HepG2 (cell line): Measurements from ENCODE around the gene RASSF6. TPM values are rescaled to one million over a fixed set of nuclear protein-coding genes. Genes with fewer than 3 reads are reported as not detected.
A peak's percentile ranks its signal among the peaks of the same experiment; 100 is the strongest.

Source experiments
- HNF4A ChIP-seq: sonication (generic); formaldehyde crosslinking; IDR thresholded peaks from 2 replicates; pipeline ENCODE4 v1.4.0; 2020; ENCODE audit warnings: missing genetic modification reagents
- MAFF ChIP-seq: IDR thresholded peaks from 2 replicates; pipeline ENCODE4 v1.6.1; 2011; ENCODE audit warnings: low read depth, low read length, improper control_type of control experiment
- PPARG ChIP-seq: conservative IDR thresholded peaks from 2 replicates; pipeline ENCODE4 v1.6.1; 2016; ENCODE audit warnings: missing biosample characterization, missing genetic modification reagents
- SOX6 ChIP-seq, 2 experiments: fragments of 450-650 bp in 1 of 2; sonication (generic) in 1 of 2; formaldehyde crosslinking in 1 of 2; IDR thresholded peaks; 2 replicates each; pipeline versions ENCODE4 v1.4.0 to v1.6.1; 2017 to 2020; ENCODE audit warnings: antibody characterized with exemption in 1 of 2, mild to moderate bottlenecking in 1 of 2, missing genetic modification reagents in 1 of 2
- SRF ChIP-seq: IDR thresholded peaks from 2 replicates; pipeline ENCODE4 v1.6.1; 2011; ENCODE audit warnings: mild to moderate bottlenecking, low read depth, low read length, moderate library complexity
- TEAD3 ChIP-seq: optimal IDR thresholded peaks from 2 replicates; pipeline ENCODE3; 2016; ENCODE audit warnings: borderline replicate concordance
- ZFP37 ChIP-seq: sonication (generic); formaldehyde crosslinking; IDR thresholded peaks from 2 replicates; pipeline ENCODE4 v1.4.0; 2020; ENCODE audit warnings: missing genetic modification reagents, borderline replicate concordance
- ZNF232 ChIP-seq: sonication (generic); formaldehyde crosslinking; IDR thresholded peaks from 2 replicates; pipeline ENCODE4 v1.4.0; 2020; ENCODE audit warnings: missing genetic modification reagents, borderline replicate concordance
- ZNF883 ChIP-seq: sonication (generic); formaldehyde crosslinking; IDR thresholded peaks from 2 replicates; pipeline ENCODE4 v1.5.1; 2020; ENCODE audit warnings: mild to moderate bottlenecking, missing genetic modification reagents; ENCODE audit errors: not compliant biosample characterization
- ZZZ3 ChIP-seq: sonication (generic); formaldehyde crosslinking; IDR thresholded peaks from 2 replicates; pipeline ENCODE4 v1.4.0; 2020; ENCODE audit warnings: missing genetic modification reagents, mild to moderate bottlenecking, borderline replicate concordance
- polyA plus RNA-seq, 8 experiments: library from polyadenylated mRNA; depleted of rRNA in 3 of 8; stranded (reverse) in 7 of 8; unstranded in 1 of 8; fragments of >200 nt; fragmentation: Illumina TruSeq in 4 of 8; extraction: Trizol in 4 of 8; gene quantifications; 2 replicates each; pipeline versions ENCODE4 v1.2.1 to v1.2.3, GENCODE V29; 2011 to 2016; ENCODE audit warnings: low read depth in 4 of 8, missing spikeins in 1 of 8, mixed read lengths in 1 of 8; ENCODE audit not compliant: insufficient read depth in 1 of 8
- total RNA-seq, 5 experiments: library from RNA; depleted of rRNA; stranded (reverse); fragments of >200 nt; fragmentation: Illumina TruSeq; extraction: Trizol; gene quantifications; 2 replicates each; pipeline ENCODE4 v1.2.3, GENCODE V29; 2016; ENCODE audit warnings: low read depth in 1 of 5
- TF ChIP-seq, protein P1 (sequence below): sonication (generic); formaldehyde crosslinking; IDR thresholded peaks from one replicate; pipeline ENCODE4 v1.5.1; 2020; ENCODE audit warnings: mild to moderate bottlenecking, missing genetic modification reagents; ENCODE audit errors: not compliant biosample characterization

RASSF6 gene
- total and polyA plus RNA-seq, 2 of the 13 experiments (the other 11 are each of a cell fraction or from before 2014, with no cell fraction given), result 0.03 to 0.11 TPM

DNA sequence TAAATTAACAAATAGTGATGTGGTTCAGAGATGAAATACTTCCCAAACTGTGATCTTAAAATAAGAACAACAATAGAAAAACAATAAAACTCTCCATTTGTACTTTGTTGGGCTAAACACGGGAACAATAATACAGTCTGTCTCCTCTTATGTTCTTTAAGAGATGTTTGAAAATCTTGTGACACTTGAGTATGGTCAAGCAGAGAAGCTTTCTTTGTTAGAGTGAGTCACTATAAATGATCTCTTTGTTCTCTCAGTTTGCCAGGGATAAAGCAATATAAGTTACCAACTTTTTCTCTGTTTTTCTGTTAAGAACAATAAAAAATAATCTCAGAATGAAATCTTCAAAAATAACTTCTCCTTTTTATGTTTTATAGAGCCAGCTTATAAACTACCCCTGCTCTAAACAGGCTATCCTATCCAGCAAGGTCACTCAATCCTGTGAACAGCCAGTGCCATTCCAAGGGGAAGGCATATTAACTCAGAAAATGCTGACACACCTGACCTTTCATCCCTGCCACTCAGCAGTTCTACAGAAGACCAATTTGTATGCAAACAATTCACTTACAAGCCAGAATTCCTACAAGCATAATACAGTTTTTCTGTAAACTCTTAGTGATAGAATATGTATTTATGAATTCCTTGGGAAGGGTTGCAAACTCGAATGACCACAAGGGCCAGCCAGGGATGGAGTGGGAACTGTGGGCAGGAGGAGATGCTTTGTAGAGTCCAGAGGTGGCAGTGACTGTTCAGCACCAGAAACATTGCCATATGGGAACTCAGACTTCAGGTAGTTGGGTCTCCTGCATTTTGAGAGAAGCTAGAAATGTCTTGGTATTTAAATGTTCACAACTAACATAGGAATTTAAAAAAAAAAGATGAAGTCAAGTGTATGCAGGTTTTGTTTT lies 86.5 kb downstream of the RASSF6 start (continued):
- TF ChIP-seq ZZZ3 (no peak), ZNF232 (CRISPR knock-in tag) (no peak), HNF4A (peak; percentile 68; the same call in 1 of the 2 replicates), SOX6 (IDR thresholded peaks at IDR 0.05) (no peak), SOX6 (CRISPR knock-in tag; IDR thresholded peaks at IDR 0.05) (0 out of 2 replicates have a peak, but pooled peaks have one; percentile 18), ZNF883 (CRISPR knock-in tag) (no peak), ZFP37 (CRISPR knock-in tag) (no peak), PPARG (no peak), TEAD3 (CRISPR knock-in tag) (peak; percentile 70), MAFF (peak; percentile 98), SRF (no peak)
- TF ChIP-seq, protein P1, sequence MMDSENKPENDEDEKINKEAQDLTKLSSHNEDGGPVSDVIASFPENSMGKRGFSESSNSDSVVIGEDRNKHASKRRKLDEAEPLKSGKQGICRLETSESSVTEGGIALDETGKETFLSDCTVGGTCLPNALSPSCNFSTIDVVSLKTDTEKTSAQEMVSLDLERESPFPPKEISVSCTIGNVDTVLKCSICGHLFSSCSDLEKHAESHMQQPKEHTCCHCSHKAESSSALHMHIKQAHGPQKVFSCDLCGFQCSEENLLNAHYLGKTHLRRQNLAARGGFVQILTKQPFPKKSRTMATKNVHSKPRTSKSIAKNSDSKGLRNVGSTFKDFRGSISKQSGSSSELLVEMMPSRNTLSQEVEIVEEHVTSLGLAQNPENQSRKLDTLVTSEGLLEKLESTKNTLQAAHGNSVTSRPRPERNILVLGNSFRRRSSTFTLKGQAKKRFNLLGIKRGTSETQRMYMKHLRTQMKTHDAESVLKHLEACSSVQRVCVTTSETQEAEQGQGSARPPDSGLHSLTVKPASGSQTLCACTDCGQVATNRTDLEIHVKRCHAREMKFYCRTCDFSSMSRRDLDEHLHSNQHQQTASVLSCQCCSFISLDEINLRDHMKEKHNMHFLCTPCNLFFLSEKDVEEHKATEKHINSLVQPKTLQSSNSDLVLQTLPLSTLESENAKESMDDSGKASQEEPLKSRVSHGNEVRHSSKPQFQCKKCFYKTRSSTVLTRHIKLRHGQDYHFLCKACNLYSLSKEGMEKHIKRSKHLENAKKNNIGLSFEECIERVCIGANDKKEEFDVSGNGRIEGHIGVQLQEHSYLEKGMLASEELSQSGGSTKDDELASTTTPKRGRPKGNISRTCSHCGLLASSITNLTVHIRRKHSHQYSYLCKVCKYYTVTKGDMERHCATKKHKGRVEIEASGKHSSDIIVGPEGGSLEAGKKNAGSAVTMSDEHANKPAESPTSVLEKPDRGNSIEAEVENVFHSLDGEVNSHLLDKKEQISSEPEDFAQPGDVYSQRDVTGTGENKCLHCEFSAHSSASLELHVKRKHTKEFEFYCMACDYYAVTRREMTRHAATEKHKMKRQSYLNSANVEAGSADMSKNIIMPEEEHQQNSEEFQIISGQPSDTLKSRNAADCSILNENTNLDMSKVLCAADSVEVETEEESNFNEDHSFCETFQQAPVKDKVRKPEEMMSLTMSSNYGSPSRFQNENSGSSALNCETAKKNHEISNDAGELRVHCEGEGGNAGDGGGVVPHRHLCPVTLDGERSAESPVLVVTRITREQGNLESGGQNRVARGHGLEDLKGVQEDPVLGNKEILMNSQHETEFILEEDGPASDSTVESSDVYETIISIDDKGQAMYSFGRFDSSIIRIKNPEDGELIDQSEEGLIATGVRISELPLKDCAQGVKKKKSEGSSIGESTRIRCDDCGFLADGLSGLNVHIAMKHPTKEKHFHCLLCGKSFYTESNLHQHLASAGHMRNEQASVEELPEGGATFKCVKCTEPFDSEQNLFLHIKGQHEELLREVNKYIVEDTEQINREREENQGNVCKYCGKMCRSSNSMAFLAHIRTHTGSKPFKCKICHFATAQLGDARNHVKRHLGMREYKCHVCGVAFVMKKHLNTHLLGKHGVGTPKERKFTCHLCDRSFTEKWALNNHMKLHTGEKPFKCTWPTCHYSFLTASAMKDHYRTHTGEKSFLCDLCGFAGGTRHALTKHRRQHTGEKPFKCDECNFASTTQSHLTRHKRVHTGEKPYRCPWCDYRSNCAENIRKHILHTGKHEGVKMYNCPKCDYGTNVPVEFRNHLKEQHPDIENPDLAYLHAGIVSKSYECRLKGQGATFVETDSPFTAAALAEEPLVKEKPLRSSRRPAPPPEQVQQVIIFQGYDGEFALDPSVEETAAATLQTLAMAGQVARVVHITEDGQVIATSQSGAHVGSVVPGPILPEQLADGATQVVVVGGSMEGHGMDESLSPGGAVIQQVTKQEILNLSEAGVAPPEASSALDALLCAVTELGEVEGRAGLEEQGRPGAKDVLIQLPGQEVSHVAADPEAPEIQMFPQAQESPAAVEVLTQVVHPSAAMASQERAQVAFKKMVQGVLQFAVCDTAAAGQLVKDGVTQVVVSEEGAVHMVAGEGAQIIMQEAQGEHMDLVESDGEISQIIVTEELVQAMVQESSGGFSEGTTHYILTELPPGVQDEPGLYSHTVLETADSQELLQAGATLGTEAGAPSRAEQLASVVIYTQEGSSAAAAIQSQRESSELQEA (CRISPR knock-in tag), result no peak
